ENCODE data around the gene PRSS22.

GRCh38 chr16:2871926-2872325 is 14.0 kb upstream of the PRSS22 start:
- TF ChIP-seq CTCF (IDR thresholded peaks at IDR 0.05) (no peak), MAX (IDR thresholded peaks at IDR 0.05; ENCODE audit: low read depth) (no peak), EP300 (IDR thresholded peaks at IDR 0.05; ENCODE audit: borderline replicate concordance in 1 of 2, low read depth in 1 of 2, low read length in 1 of 2) (no peak), MXI1 (IDR thresholded peaks at IDR 0.05; ENCODE audit: low read depth, low read length) (no peak), ZBTB33 (IDR thresholded peaks at IDR 0.05; ENCODE audit: borderline replicate concordance, low read depth) (no peak), POLR2AphosphoS5 (IDR thresholded peaks at IDR 0.05; ENCODE audit: low read depth, low read length) (no peak), MEF2A (IDR thresholded peaks at IDR 0.05; ENCODE audit: borderline replicate concordance, low read depth) (no peak), ELF1 (IDR thresholded peaks at IDR 0.05) (no peak), EZH2phosphoT487 (IDR thresholded peaks at IDR 0.05; ENCODE audit: borderline replicate concordance, low read depth) (no peak), YY1 (IDR thresholded peaks at IDR 0.05; ENCODE audit: low read depth) (no peak), GATA2 (CRISPR knock-in tag; IDR thresholded peaks at IDR 0.05) (no peak), RAD21 (IDR thresholded peaks at IDR 0.05; ENCODE audit: low read length) (no peak), USF1 (IDR thresholded peaks at IDR 0.05; ENCODE audit: borderline replicate concordance, low read depth) (no peak), USF2 (IDR thresholded peaks at IDR 0.05; ENCODE audit: borderline replicate concordance, low read depth, low read length) (no peak)

All from SK-N-SH (cell line).